Body of pancreas (tissue), 4 donors: ENCODE results near the gene CHST4. TPM values are rescaled to one million over a fixed set of nuclear protein-coding genes. Genes with fewer than 3 reads are reported as not detected.

Experiments
- ATAC-seq: fragments of 150-250 bp; one replicate; pipeline ENCODE4 v1.9.1; 2016
- DNase-seq, 4 donors: peaks; one replicate each; pipeline ENCODE4 v3.0.0-alpha.2; 2019
- H3K27ac ChIP-seq, 4 donors: fragments of 200-600 bp; sonication (generic); 1 replicate in 3 of 4; 2 replicates in 1 of 4; pipeline versions ENCODE4 v1.5.1 to v1.6.1; 2016 to 2019; ENCODE audit warnings: mild to moderate bottlenecking in 1 of 4, mixed read lengths in 1 of 4, moderate library complexity in 1 of 4
- H3K27me3 ChIP-seq, 2 donors: fragments of 200-600 bp; sonication (generic); one replicate each; pipeline ENCODE4 v1.6.0; 2016; ENCODE audit warnings: mild to moderate bottlenecking in 1 of 2
- H3K36me3 ChIP-seq, 2 donors: fragments of 200-600 bp; sonication (generic); replicated peaks in 1 of 2; 2 replicates each; pipeline ENCODE4 v1.5.1; 2016; ENCODE audit warnings: low read depth in 2 of 2; ENCODE audit not compliant: insufficient read depth in 1 of 2
- H3K4me1 ChIP-seq: fragments of 200-600 bp; sonication (generic); one replicate; pipeline ENCODE4 v1.6.0; 2016
- H3K4me3 ChIP-seq, 2 donors: fragments of 200-600 bp; sonication (generic); 1 replicate in 1 of 2; 2 replicates in 1 of 2; pipeline ENCODE4 v1.5.1; 2016 to 2019
- H3K9me3 ChIP-seq, 3 donors: fragments of 200-600 bp; sonication (generic); 1 replicate in 2 of 3; 2 replicates in 1 of 3; pipeline ENCODE4 v1.5.1; 2016
- CTCF ChIP-seq, 7 experiments: fragments of 450-650 bp in 4 of 7; fragments of 200-600 bp in 3 of 7; sonication (generic) in 3 of 7; IDR thresholded peaks; one replicate each; pipeline ENCODE4 v1.5.1; 2016 to 2019; ENCODE audit warnings: antibody characterized with exemption in 7 of 7
- POLR2A ChIP-seq, 3 donors: fragments of 450-650 bp; IDR thresholded peaks; one replicate each; pipeline ENCODE4 v1.6.1; 2016; ENCODE audit warnings: antibody characterized with exemption in 3 of 3, mild to moderate bottlenecking in 2 of 3
- WGBS, 2 donors: methylation state at CpG; one replicate each; pipeline ENCODE4 v1.1.5; 2017; 5-methylcytosine and 5-hydroxymethylcytosine counted together
- intact Hi-C: fragments of 100-400 bp; cut with DNase I; formaldehyde crosslinking; loops from one replicate; pipeline ENCODE4 v1.15.1; 2023
- total RNA-seq, 2 donors: library from RNA; depleted of rRNA; stranded (reverse); fragments of >200 nt; gene quantifications; one replicate each; pipeline ENCODE4 v1.1.0, GENCODE V29; 2016

The CHST4 gene
- total RNA-seq, 2 donors from 2014 or later = 21.8 to 23.4 TPM

- H3K4me1 ChIP-seq = peaks cover 11% of the 10 kb centered on the region
- no peak for DNase-seq
- H3K9me3 ChIP-seq = no peaks in the 10 kb centered on the region
- TF ChIP-seq POLR2A (IDR thresholded peaks at IDR 0.05) (no peak), CTCF (IDR thresholded peaks at IDR 0.05) (no peak)
- no peak for ATAC-seq
- intact Hi-C loops = no loop called here
- no peaks in the 10 kb centered on the region for H3K36me3 ChIP-seq
- no peak overlapping the region for H3K4me3 ChIP-seq
- no peaks in the 10 kb centered on the region for H3K27me3 ChIP-seq
- WGBS, 2 donors = 46 to 60% methylated on average over 6 of the region's 6 CpGs
- no peak overlapping the region for H3K27ac ChIP-seq
Measured at GRCh38 chr16:71552698-71553503, 26.7 kb downstream of the CHST4 start.

DNA sequence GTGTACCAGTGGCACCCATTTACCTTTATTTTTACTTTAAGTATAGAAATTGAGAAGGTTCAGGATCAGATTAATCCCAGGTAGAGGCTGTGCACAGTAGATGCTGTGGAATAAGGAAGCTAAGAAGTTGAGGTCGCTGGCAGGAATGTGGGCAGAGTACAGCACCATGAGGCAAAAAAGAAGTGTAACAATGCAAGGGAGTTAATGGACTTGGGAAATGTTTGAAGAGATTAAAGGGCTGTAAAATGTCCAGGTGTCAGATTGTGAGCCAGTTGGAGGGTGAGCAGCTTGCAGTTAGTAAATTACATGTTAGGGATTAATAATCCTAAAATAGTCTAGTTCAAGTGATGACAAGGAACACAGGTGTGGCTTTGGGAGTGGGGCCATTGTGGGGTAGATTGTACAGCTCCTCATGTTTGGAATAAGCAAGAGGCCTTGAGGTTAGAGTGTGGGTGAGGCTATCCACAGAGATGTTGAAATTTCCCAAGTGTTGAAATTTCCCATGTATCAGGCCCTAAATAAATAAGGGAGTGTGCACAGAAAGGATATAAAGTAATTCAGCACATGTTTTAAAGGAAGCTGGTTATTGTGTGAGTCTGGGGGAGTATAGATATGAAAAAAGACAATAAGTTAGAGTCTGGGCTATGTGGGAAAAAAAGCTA, 29.1 kb downstream of the CHST4 start:
- intact Hi-C loops = no loop called here
- no peaks in the 10 kb centered on the region for H3K27me3 ChIP-seq
- H3K36me3 ChIP-seq = no peaks in the 10 kb centered on the region
- H3K27ac ChIP-seq = no peak overlapping the region
- H3K9me3 ChIP-seq = no peaks in the 10 kb centered on the region
- H3K4me3 ChIP-seq = no peak overlapping the region
- WGBS, 2 donors = 78 to 82% methylated on average over 1 of the region's 1 CpG
- ATAC-seq (no peak), DNase-seq (no peak)
- TF ChIP-seq POLR2A (IDR thresholded peaks at IDR 0.05) (no peak), CTCF (IDR thresholded peaks at IDR 0.05) (no peak)
- no peaks in the 10 kb centered on the region for H3K4me1 ChIP-seq

DNA sequence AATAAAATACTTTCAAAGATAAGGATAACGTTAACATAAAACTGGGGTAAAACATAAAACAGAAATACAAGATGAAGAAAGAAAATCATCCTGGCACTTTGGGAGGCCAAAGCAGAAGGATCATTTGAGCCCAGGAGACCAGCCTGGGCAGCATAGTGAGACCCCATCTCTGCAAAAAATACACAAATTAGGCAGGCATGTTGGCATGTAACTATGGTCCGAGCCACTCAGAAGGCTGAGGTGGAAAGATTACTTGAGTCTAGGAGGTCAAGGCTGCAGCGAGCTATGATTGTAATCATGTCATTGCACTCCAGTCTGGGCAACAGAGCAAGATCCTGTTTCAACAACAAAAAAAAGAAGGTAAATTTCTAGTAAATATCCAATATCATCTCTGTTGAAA, 31.1 kb downstream of the CHST4 start:
- no peaks in the 10 kb centered on the region for H3K4me1 ChIP-seq
- intact Hi-C loops = no loop called here
- no peaks in the 10 kb centered on the region for H3K9me3 ChIP-seq
- ATAC-seq = no peak
- H3K4me3 ChIP-seq = no peak overlapping the region
- no peaks in the 10 kb centered on the region for H3K36me3 ChIP-seq
- no peak for DNase-seq
- 52 to 57% methylated on average over 3 of the region's 3 CpGs for WGBS, 2 donors
- no peak overlapping the region for H3K27ac ChIP-seq
- TF ChIP-seq POLR2A (IDR thresholded peaks at IDR 0.05) (no peak), CTCF (IDR thresholded peaks at IDR 0.05) (no peak)
- H3K27me3 ChIP-seq = no peaks in the 10 kb centered on the region

GRCh38 chr16:71557954-71558582, 31.8 kb downstream of the CHST4 start:
- intact Hi-C loops = no loop called here
- Histone ChIP-seq H3K4me3 (no peak overlapping the region), H3K9me3 (no peaks in the 10 kb centered on the region), H3K4me1 (no peaks in the 10 kb centered on the region), H3K36me3 (no peaks in the 10 kb centered on the region), H3K27ac (no peak overlapping the region), H3K27me3 (no peaks in the 10 kb centered on the region)
- 51 to 55% methylated on average over 3 of the region's 3 CpGs for WGBS, 2 donors
- ATAC-seq (no peak), DNase-seq (no peak)
- TF ChIP-seq POLR2A (IDR thresholded peaks at IDR 0.05) (no peak), CTCF (IDR thresholded peaks at IDR 0.05) (no peak)
